Measurements from ENCODE around the gene PRKD2.

DNA sequence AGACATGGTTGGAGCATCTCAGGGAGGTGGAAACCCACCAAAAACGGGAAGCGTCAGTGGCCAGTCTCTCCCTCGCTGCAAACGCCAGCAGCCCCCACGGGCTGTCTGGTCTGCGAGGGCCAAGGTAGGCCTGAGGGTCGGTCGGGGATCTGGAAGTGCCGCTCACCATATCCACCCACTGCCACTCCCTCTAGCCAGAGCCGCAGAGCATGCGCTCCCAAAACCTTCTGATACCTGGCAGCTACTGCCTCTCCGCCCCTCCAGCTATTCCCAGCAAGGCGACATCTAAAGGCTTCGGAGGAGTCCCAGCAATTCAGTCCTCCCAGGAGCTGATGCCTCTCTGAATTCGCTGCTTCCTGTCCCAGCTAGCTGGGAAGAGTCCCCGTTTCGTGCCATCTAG, 24.5 kb upstream of the PRKD2 start:
- TF ChIP-seq POLR2A (IDR thresholded peaks at IDR 0.05; ENCODE audit: low read depth, low read length): no peak
- TF ChIP-seq POLR2AphosphoS5 (IDR thresholded peaks at IDR 0.05; ENCODE audit: low read depth, low read length): no peak
- no peak for TF ChIP-seq TAF1 (IDR thresholded peaks at IDR 0.05; ENCODE audit: low read depth, low read length)

All from GM12891 (cell line).